Activated T-cell treated with anti-CD3 and anti-CD28 coated beads, Interleukin-2, amount 50 U/mL, for 72 hours (primary cell): Measurements from ENCODE around the gene DNAJB13. TPM values are rescaled to one million over a fixed set of nuclear protein-coding genes. Genes with fewer than 3 reads are reported as not detected.

Experiments
- ATAC-seq, 2 donors: fragments of 150-1000 bp; cut with Tn5 transposase; replicated peaks in 1 of 2; 2 replicates each; pipeline ENCODE4 v1.10.0; 2021; ENCODE audit warnings: moderate library complexity in 2 of 2, mild to moderate bottlenecking in 1 of 2
- DNase-seq, 2 donors: peaks; one replicate each; pipeline ENCODE4 v3.0.0; 2021 to 2022; ENCODE audit warnings: mixed read lengths in 1 of 2
- H3K27ac Mint-ChIP-seq: one replicate; pipeline ENCODE4 v1.8.0; 2022; ENCODE audit warnings: mild to moderate bottlenecking, moderate library complexity, mixed read lengths
- H3K27me3 Mint-ChIP-seq: one replicate; pipeline ENCODE4 v1.8.0; 2022; ENCODE audit warnings: low read depth, mixed read lengths
- H3K36me3 Mint-ChIP-seq, 2 donors: one replicate each; pipeline ENCODE4 v1.8.0; 2022; ENCODE audit warnings: mixed read lengths in 2 of 2, mild to moderate bottlenecking in 1 of 2; ENCODE audit not compliant: insufficient read depth in 2 of 2
- H3K4me1 Mint-ChIP-seq: one replicate; pipeline ENCODE4 v1.8.0; 2022; ENCODE audit warnings: low read depth, mixed read lengths
- H3K4me3 Mint-ChIP-seq, 2 donors: one replicate each; pipeline ENCODE4 v1.8.0; 2022; ENCODE audit warnings: mild to moderate bottlenecking in 2 of 2, mixed read lengths in 2 of 2, moderate library complexity in 2 of 2
- H3K9me3 Mint-ChIP-seq, 2 donors: one replicate each; pipeline ENCODE4 v1.8.0; 2022; ENCODE audit warnings: mixed read lengths in 2 of 2
- total RNA-seq, 2 donors: library from RNA; stranded (reverse); gene quantifications; one replicate each; pipeline ENCODE4 v1.2.3, GENCODE V29; 2022

DNAJB13 gene
- total RNA-seq, 2 donors from 2014 or later = 0.53 to 1.1 TPM

DNA sequence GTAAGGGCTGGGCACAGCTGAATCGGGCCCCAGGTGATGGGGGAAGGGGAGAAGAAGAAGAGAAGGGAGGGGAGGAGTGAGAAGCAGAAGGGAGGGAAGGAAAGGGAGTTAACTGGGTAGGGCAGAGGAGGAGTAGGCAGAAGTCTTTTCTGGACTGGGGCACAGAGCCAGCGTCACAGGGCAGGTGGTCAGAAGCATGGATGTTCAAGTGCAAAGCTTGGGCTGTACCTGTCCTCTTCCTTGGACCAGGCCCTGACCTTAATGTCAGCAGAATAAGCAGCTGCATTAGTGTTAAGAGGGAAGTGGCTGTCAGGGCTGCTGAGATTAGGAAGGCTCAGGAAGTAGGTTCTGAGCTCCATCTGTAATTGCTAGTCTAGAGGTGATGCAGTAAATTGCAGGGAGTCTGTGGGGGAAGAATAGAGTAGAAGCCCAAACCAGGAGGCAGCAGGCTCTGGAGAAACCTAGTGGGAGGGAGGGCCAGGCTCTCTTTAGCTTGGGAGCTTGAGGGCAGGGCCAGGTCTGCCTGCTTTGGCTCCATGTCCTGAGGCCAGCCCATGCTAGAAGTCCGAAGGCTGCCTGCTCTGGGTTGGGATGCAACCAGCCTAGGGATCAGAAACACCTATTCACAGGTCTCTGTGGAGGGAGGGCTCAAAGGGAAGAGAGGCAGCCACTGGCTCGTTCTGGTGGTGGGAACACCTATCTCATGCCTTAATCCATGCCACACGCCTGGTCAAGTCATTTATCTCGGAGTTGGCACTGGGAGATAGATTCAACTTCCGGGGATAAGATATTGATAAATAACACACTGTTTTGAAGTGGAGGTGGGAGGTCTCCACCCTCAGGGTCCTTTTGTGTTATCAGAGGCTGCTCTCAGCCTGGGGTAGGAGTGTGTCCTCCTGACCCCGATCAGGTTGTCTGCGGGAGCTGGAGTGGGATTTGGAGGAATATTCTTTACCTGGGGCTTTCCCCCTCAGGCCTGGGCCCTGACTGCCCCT, 59.8 kb downstream of the DNAJB13 start:
- Mint-ChIP-seq H3K4me3 (peak overlapping the region; percentile 71 to 82), H3K36me3 (no peaks in the 10 kb centered on the region), H3K27me3 (no peaks in the 10 kb centered on the region), H3K27ac (peak overlapping the region; percentile 86), H3K9me3 (no peaks in the 10 kb centered on the region), H3K4me1 (peaks cover 92% of the 10 kb centered on the region)
- DNase-seq = no peak
- no peak for ATAC-seq

DNA sequence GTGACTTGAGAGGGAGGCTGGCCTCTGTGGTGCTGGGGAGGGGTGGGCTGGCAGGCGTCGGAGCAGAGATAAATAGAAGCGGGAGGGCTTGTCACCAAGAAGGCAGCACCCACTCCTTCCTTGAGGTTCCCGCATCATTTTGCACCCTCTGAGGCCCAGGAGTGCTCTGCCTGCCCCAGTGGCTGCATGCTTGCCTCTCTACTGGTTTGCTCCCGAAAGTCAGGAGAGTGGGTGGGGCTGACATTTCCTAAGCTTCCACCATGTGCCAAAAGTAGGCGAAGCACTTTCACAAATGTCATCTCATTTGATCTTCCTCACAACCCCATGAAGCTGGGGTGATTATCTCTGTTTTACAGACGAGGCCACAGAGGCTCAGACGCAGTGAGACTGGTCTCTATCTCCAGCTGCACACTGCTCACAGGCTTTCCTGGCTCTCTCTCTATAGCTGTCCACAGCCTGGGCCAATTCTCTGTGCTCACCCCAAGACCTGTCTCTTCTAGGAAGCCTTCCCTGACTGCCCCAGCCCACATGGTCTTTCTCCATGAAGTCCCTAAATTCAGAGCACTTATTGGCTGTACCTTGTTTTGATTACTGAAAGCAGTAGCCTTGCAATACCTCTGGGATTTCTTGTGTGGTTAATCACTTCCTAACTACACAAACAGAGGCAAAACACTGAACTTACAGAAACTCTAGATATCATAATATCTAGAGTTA, 60.7 kb downstream of the DNAJB13 start:
- DNase-seq (peak; percentile 64 to 82), ATAC-seq (peak; percentile 87 to 89)
- peaks cover 92% of the 10 kb centered on the region for H3K4me1 Mint-ChIP-seq
- no peaks in the 10 kb centered on the region for H3K9me3 Mint-ChIP-seq
- H3K36me3 Mint-ChIP-seq = peaks cover 2 to 5% of the 10 kb centered on the region in 2 donors
- no peaks in the 10 kb centered on the region for H3K27me3 Mint-ChIP-seq
- H3K4me3 Mint-ChIP-seq = peak overlapping the region; percentile 71 to 82
- H3K27ac Mint-ChIP-seq = peak overlapping the region; percentile 86

- H3K4me3 Mint-ChIP-seq = peak overlapping the region; percentile 71 to 82
- H3K9me3 Mint-ChIP-seq = no peaks in the 10 kb centered on the region
- H3K27me3 Mint-ChIP-seq = no peaks in the 10 kb centered on the region
- no peak for ATAC-seq
- peak in 1 of 2 donors; percentile 41 for DNase-seq
- H3K36me3 Mint-ChIP-seq = peaks cover 2 to 12% of the 10 kb centered on the region in 2 donors
- H3K27ac Mint-ChIP-seq = peak overlapping the region; percentile 86
- peaks cover 94% of the 10 kb centered on the region for H3K4me1 Mint-ChIP-seq
Observed at GRCh38 chr11:74012074-74012809, 61.4 kb downstream of the DNAJB13 start.

- Mint-ChIP-seq H3K9me3 (no peaks in the 10 kb centered on the region), H3K36me3 (peaks cover 2 to 14% of the 10 kb centered on the region in 2 donors), H3K4me1 (peaks cover 88% of the 10 kb centered on the region), H3K27ac (no peak overlapping the region), H3K4me3 (no peak overlapping the region), H3K27me3 (no peaks in the 10 kb centered on the region)
- no peak for DNase-seq
- no peak for ATAC-seq
Observed at GRCh38 chr11:74013141-74013540, 62.3 kb downstream of the DNAJB13 start.

DNA sequence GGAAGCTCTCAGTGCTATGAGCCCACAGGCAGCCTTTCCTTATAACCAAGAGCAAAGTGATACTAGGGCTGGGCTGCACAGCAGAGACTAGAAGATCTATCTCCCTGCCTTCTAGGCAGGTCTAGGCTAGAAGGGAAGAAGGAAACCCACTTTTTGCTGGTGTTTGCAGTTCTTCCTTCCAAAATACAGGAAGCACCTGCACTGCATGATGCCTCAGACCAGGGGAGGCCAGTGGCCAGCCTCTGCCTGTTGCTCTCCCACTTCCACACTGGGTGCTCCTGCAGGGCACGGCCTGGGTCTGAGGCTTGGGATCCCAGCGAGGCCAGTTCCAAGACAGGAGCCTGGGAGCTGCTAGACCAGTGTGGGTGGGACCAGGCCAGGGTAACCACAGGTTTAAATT, 64.1 kb downstream of the DNAJB13 start:
- Mint-ChIP-seq H3K27ac (no peak overlapping the region), H3K27me3 (no peaks in the 10 kb centered on the region), H3K9me3 (no peaks in the 10 kb centered on the region), H3K36me3 (peaks cover 2 to 14% of the 10 kb centered on the region in 2 donors), H3K4me1 (peaks cover 70% of the 10 kb centered on the region), H3K4me3 (no peak overlapping the region)
- no peak for ATAC-seq
- no peak for DNase-seq

GRCh38 chr11:74015919-74016684, 65.3 kb downstream of the DNAJB13 start:
- Mint-ChIP-seq H3K27me3 (no peaks in the 10 kb centered on the region), H3K4me1 (peaks cover 58% of the 10 kb centered on the region), H3K27ac (no peak overlapping the region), H3K36me3 (peaks cover 2 to 14% of the 10 kb centered on the region in 2 donors), H3K9me3 (no peaks in the 10 kb centered on the region), H3K4me3 (peak overlapping the region in 1 of 2 donors; percentile 7)
- DNase-seq (no peak), ATAC-seq (no peak)

DNA sequence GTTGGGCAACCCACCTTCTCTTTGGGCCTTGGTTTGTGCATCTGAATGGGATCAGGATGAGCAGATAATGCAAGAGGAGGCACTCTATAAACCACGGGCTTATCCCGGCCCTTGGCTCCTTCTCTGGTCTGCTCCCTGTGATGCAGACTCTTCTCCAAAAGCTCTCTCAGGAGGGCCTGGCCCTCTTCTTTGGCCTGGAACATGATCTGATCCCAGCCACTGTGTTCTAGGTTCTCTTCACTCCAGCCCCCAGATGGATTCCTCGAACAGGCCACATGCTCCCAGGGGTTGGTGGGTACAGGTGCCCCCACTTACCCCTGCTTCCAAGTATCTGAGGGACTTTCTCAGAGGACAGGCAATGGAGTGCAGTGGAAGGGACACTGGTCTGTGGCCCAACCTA, 66.8 kb downstream of the DNAJB13 start:
- H3K4me3 Mint-ChIP-seq = no peak overlapping the region
- no peak for DNase-seq
- no peak for ATAC-seq
- no peaks in the 10 kb centered on the region for H3K9me3 Mint-ChIP-seq
- no peaks in the 10 kb centered on the region for H3K27me3 Mint-ChIP-seq
- peaks cover 2 to 14% of the 10 kb centered on the region in 2 donors for H3K36me3 Mint-ChIP-seq
- peaks cover 43% of the 10 kb centered on the region for H3K4me1 Mint-ChIP-seq
- H3K27ac Mint-ChIP-seq = no peak overlapping the region

DNA sequence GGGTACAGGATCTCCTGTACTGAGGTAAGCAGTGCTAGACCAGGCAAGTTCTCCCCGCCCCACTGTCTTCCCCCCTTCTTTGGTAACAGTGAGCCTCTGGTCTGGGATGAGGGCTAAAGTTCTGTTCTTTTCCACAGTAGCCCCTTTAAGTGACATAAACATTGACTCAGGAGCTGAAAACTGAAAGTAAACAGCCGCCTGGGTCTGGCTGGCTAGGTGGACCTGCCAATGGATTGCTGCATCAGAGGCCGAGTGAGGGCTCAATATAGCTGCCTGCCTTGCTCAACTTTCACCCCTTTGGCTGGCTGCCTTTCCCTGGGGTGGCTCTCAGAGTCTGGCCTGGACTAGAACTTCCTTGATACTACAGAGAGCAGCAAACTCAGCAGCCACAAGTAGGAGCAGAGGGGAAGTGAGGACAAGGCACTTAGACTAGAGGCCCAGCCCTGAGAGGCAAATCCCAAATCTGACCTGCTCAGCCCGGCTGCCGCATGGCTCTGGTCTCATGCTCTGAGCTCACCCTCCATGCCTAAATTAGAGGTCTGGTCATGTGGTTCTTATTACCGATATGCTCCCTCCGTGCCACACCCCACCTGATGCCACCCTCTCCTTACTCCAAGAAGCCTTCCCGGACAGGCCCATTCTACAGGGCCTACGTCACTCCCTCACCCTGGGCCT, 67.6 kb downstream of the DNAJB13 start:
- DNase-seq (no peak), ATAC-seq (no peak)
- Mint-ChIP-seq H3K27me3 (no peaks in the 10 kb centered on the region), H3K4me3 (no peak overlapping the region), H3K9me3 (no peaks in the 10 kb centered on the region), H3K4me1 (peaks cover 45% of the 10 kb centered on the region), H3K27ac (no peak overlapping the region), H3K36me3 (peaks cover 5 to 14% of the 10 kb centered on the region in 2 donors)

DNA sequence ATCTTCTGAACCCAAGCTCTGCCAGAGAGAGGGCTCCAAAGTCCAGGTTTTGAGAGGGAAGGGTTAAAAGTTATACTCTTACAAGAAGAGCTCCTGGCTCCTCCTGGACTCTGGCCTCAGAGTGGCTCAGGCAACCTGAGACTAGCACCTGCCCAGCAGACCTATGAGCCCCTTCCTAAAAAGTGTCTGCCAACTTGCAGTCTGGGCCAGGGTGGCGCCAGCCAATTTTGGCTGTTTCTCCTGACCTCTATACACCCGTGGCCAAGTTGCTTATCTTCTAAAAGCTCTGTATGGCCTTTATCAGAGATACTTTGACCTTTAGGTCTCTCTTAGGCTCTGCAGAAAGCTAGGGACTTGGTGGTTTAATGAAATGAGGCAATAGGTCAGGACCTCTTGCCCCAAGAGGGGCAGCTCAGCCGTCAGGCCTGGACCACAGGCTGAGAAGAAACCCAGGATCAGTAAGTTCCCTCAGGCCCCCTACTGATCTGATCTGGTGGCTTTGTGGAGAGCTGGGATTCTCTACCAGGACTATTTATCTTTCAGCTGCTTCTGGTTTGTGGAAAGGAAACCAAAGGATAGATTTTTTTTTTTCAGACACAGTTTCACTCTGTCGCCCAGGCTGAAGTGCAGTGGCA, 68.4 kb downstream of the DNAJB13 start:
- no peak overlapping the region for H3K4me3 Mint-ChIP-seq
- ATAC-seq = peak; percentile 3 to 5
- H3K27ac Mint-ChIP-seq = no peak overlapping the region
- H3K36me3 Mint-ChIP-seq = peaks cover 8 to 17% of the 10 kb centered on the region in 2 donors
- peaks cover 45% of the 10 kb centered on the region for H3K4me1 Mint-ChIP-seq
- DNase-seq = no peak
- H3K27me3 Mint-ChIP-seq = no peaks in the 10 kb centered on the region
- no peaks in the 10 kb centered on the region for H3K9me3 Mint-ChIP-seq

GRCh38 chr11:74019860-74020259, 69.0 kb downstream of the DNAJB13 start:
- H3K36me3 Mint-ChIP-seq = peaks cover 8 to 17% of the 10 kb centered on the region in 2 donors
- no peak overlapping the region for H3K4me3 Mint-ChIP-seq
- H3K27me3 Mint-ChIP-seq = no peaks in the 10 kb centered on the region
- H3K4me1 Mint-ChIP-seq = peaks cover 44% of the 10 kb centered on the region
- peak; percentile 88 to 90 for ATAC-seq
- H3K27ac Mint-ChIP-seq = no peak overlapping the region
- peak; percentile 80 to 86 for DNase-seq
- H3K9me3 Mint-ChIP-seq = no peaks in the 10 kb centered on the region
